ENCODE results near the gene ACTR10.

Gene ACTR10

GRCh38 chr14:58282925-58283593, 83.1 kb downstream of the ACTR10 start:
- DNase-seq, result no peak

GRCh38 chr14:58283730-58284129, 83.8 kb downstream of the ACTR10 start:
- DNase-seq, result no peak

- no peak for DNase-seq
These were observed 85.2 kb downstream of the ACTR10 start for GRCh38 chr14:58285132-58285531.

Measured in GOT3 (cell line).